ENCODE results near the gene EYA3.

DNA sequence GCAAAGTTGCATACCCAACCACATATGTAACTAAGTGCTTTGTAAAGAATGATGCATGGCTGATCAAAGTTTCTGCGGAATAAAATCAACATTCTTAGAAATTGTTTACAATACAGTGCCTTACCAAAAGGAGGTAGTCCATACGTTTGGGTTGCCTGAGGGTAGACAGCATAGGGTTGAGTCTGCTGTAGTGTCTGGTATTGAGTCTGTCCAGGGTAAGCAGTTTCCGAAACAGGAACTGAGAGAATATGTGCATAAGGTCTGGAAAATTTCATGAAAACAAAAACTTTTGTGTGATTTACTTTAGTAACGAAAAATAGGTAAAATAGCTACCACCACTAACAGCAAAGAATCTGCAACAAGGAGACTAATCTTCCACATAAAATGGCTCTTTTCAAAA, 53.0 kb downstream of the EYA3 start:
- TF ChIP-seq, protein P1, sequence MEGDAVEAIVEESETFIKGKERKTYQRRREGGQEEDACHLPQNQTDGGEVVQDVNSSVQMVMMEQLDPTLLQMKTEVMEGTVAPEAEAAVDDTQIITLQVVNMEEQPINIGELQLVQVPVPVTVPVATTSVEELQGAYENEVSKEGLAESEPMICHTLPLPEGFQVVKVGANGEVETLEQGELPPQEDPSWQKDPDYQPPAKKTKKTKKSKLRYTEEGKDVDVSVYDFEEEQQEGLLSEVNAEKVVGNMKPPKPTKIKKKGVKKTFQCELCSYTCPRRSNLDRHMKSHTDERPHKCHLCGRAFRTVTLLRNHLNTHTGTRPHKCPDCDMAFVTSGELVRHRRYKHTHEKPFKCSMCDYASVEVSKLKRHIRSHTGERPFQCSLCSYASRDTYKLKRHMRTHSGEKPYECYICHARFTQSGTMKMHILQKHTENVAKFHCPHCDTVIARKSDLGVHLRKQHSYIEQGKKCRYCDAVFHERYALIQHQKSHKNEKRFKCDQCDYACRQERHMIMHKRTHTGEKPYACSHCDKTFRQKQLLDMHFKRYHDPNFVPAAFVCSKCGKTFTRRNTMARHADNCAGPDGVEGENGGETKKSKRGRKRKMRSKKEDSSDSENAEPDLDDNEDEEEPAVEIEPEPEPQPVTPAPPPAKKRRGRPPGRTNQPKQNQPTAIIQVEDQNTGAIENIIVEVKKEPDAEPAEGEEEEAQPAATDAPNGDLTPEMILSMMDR (IDR thresholded peaks at IDR 0.05): no peak
- TF ChIP-seq NR1H2 (CRISPR knock-in tag; IDR thresholded peaks at IDR 0.05): no peak
- TF ChIP-seq, protein P2, sequence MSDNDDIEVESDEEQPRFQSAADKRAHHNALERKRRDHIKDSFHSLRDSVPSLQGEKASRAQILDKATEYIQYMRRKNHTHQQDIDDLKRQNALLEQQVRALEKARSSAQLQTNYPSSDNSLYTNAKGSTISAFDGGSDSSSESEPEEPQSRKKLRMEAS (CRISPR knock-in tag; IDR thresholded peaks at IDR 0.05): no peak
- TF ChIP-seq, protein P3, sequence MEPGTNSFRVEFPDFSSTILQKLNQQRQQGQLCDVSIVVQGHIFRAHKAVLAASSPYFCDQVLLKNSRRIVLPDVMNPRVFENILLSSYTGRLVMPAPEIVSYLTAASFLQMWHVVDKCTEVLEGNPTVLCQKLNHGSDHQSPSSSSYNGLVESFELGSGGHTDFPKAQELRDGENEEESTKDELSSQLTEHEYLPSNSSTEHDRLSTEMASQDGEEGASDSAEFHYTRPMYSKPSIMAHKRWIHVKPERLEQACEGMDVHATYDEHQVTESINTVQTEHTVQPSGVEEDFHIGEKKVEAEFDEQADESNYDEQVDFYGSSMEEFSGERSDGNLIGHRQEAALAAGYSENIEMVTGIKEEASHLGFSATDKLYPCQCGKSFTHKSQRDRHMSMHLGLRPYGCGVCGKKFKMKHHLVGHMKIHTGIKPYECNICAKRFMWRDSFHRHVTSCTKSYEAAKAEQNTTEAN (CRISPR knock-in tag; IDR thresholded peaks at IDR 0.05): no peak
- TF ChIP-seq, protein P4, sequence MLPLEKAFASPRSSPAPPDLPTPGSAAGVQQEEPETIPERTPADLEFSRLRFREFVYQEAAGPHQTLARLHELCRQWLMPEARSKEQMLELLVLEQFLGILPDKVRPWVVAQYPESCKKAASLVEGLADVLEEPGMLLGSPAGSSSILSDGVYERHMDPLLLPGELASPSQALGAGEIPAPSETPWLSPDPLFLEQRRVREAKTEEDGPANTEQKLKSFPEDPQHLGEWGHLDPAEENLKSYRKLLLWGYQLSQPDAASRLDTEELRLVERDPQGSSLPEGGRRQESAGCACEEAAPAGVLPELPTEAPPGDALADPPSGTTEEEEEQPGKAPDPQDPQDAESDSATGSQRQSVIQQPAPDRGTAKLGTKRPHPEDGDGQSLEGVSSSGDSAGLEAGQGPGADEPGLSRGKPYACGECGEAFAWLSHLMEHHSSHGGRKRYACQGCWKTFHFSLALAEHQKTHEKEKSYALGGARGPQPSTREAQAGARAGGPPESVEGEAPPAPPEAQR (CRISPR knock-in tag; IDR thresholded peaks at IDR 0.05): no peak
- no peak for TF ChIP-seq JAZF1 (CRISPR knock-in tag; IDR thresholded peaks at IDR 0.05)
- TF ChIP-seq CBFB (CRISPR knock-in tag; IDR thresholded peaks at IDR 0.05; ENCODE audit: low read depth): no peak
- TF ChIP-seq ARID4B (CRISPR knock-in tag; IDR thresholded peaks at IDR 0.05; ENCODE audit: borderline replicate concordance): no peak
- no peak for TF ChIP-seq FOXJ3 (CRISPR knock-in tag; IDR thresholded peaks at IDR 0.05; ENCODE audit: borderline replicate concordance)
- no peak for TF ChIP-seq ATF1 (CRISPR knock-in tag; IDR thresholded peaks at IDR 0.05)
- TF ChIP-seq ZNF263 (CRISPR knock-in tag; IDR thresholded peaks at IDR 0.05; ENCODE audit: low read depth): no peak
- no peak for TF ChIP-seq NR3C1 (CRISPR knock-in tag; conservative IDR thresholded peaks at IDR 0.05; ENCODE audit: low read depth)
- TF ChIP-seq JUN (CRISPR knock-in tag; IDR thresholded peaks at IDR 0.05): no peak

Measured in WTC11 (cell line).